HUDEP-2 (cell line): Measurements from ENCODE around the gene KRT83.
A peak's percentile ranks its signal among the peaks of the same experiment; 100 is the strongest.

Experiments
- DNase-seq, 76 experiments: peaks; one replicate each; lab custom pipeline; 2025; ENCODE audit not compliant: unreplicated experiment in 76 of 76; lab: John Stamatoyannopoulos, UW

The KRT83 gene

GRCh38 chr12:52320784-52321400 lies at the start of gene KRT83:
KRT83 (minus strand) TSS chr12:52321398; CDS start chr12:52321335, 63 bp downstream.
- no peak for DNase-seq

- DNase-seq = no peak
Observed at GRCh38 chr12:52369809-52370208, 48.6 kb upstream of the KRT83 start.

- DNase-seq = no peak
Observed at GRCh38 chr12:52369211-52369610, 48.0 kb upstream of the KRT83 start.

- no peak for DNase-seq
Observed at GRCh38 chr12:52368508-52368907, 47.3 kb upstream of the KRT83 start.

GRCh38 chr12:52367876-52368275 lies 46.7 kb upstream of the KRT83 start:
- no peak for DNase-seq

GRCh38 chr12:52366738-52367485 lies 45.7 kb upstream of the KRT83 start, which contains the start of gene KRT85:
KRT85 (minus strand) TSS chr12:52367481; CDS start chr12:52367405, 76 bp downstream.
- no peak for DNase-seq

GRCh38 chr12:52364901-52365489 lies 43.8 kb upstream of the KRT83 start:
- DNase-seq = no peak

GRCh38 chr12:52364061-52364460 lies 42.9 kb upstream of the KRT83 start:
- no peak for DNase-seq

GRCh38 chr12:52363111-52363679 lies 42.0 kb upstream of the KRT83 start:
- no peak for DNase-seq

- DNase-seq = peak in 5 of 76 experiments; percentile 1 to 12 (median 3)
Observed at GRCh38 chr12:52362118-52362726, 41.0 kb upstream of the KRT83 start.

GRCh38 chr12:52361553-52361952 lies 40.4 kb upstream of the KRT83 start:
- DNase-seq = no peak

- no peak for DNase-seq
Observed at GRCh38 chr12:52360663-52361271, 39.6 kb upstream of the KRT83 start.

- DNase-seq = no peak
Observed at GRCh38 chr12:52360106-52360662, 39.0 kb upstream of the KRT83 start.

GRCh38 chr12:52359621-52360061 lies 38.4 kb upstream of the KRT83 start:
- DNase-seq = no peak

GRCh38 chr12:52358575-52359350 lies 37.6 kb upstream of the KRT83 start:
- no peak for DNase-seq

- no peak for DNase-seq
Observed at GRCh38 chr12:52356762-52357580, 35.8 kb upstream of the KRT83 start.

- DNase-seq = no peak
Observed at GRCh38 chr12:52356031-52356761, 35.0 kb upstream of the KRT83 start.

GRCh38 chr12:52355176-52355575 lies 34.0 kb upstream of the KRT83 start:
- no peak for DNase-seq
